HFF-Myc (cell line): ENCODE data around the gene CAST.
A peak's percentile ranks its signal among the peaks of the same experiment; 100 is the strongest.
"Not testable (repeated sequence)": the region's sequence is repeated elsewhere in the genome, so short reads cannot be mapped to it uniquely, and the experiment has no call there.

ENCODE experiments used
- DNase-seq: peaks from one replicate; pipeline ENCODE4 v3.0.0-alpha.2; 2011; ENCODE audit warnings: low read depth; ENCODE audit errors: extremely low read depth
- H3K4me3 ChIP-seq: replicated peaks from 2 replicates; pipeline ENCODE4 v1.5.1; 2011; ENCODE audit warnings: low read depth, mild to moderate bottlenecking, control low read depth, low read length
- TF ChIP-seq, protein P1 (sequence below): IDR thresholded peaks from 2 replicates; pipeline ENCODE4 v1.5.1; 2012; ENCODE audit warnings: mild to moderate bottlenecking, low read depth, low read length, control low read depth; ENCODE audit errors: missing control alignments

Gene CAST

DNA sequence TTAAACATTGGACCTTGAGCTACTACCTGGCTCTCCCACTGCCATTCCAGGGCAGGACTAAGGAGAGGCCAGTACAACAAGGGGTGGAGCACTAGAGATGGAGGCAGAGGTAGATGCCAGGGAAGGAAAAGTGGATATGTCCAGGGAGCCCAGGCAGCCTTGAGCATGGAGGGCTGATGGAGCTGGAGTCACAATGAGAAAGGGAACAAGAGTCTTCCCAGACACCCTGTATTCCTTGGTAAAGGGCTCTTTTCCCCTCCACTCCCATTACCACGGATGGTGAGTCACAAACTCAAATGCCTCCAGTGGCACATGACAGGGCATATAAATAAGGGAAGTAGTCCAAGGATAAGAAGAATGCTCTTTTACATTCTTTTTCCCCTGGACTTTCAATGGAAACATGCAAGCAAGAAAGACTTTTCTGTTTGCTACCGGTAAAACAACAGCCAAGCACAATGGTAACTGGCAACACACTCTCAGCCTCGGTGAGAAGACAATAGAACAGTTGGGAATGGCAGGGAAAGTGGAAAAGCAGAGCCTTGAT lies 128.9 kb downstream of the CAST start:
- H3K4me3 ChIP-seq = no peak overlapping the region
- TF ChIP-seq, protein P1, sequence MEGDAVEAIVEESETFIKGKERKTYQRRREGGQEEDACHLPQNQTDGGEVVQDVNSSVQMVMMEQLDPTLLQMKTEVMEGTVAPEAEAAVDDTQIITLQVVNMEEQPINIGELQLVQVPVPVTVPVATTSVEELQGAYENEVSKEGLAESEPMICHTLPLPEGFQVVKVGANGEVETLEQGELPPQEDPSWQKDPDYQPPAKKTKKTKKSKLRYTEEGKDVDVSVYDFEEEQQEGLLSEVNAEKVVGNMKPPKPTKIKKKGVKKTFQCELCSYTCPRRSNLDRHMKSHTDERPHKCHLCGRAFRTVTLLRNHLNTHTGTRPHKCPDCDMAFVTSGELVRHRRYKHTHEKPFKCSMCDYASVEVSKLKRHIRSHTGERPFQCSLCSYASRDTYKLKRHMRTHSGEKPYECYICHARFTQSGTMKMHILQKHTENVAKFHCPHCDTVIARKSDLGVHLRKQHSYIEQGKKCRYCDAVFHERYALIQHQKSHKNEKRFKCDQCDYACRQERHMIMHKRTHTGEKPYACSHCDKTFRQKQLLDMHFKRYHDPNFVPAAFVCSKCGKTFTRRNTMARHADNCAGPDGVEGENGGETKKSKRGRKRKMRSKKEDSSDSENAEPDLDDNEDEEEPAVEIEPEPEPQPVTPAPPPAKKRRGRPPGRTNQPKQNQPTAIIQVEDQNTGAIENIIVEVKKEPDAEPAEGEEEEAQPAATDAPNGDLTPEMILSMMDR = no peak
- DNase-seq = no peak

DNA sequence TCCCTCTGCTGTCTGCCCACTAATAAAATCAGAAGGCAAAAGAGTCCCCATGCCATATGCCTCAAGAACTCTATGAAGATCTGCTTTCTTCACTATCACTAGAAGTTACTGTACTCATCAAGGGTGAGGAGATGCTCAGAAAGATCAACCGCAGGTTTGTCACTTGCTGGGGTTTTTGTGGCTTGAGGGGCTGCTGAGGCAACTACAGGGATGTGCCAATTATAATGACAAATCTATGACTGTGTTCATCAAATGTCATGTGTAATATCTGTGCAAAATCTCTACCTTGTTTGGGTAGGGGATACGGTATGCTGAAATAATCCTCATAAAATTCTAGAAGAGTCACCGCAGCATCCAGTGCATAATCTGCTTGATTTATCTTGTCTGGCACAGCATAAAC lies 132.6 kb downstream of the CAST start:
- H3K4me3 ChIP-seq = no peak overlapping the region
- TF ChIP-seq, protein P1 = no peak
- no peak for DNase-seq

DNA sequence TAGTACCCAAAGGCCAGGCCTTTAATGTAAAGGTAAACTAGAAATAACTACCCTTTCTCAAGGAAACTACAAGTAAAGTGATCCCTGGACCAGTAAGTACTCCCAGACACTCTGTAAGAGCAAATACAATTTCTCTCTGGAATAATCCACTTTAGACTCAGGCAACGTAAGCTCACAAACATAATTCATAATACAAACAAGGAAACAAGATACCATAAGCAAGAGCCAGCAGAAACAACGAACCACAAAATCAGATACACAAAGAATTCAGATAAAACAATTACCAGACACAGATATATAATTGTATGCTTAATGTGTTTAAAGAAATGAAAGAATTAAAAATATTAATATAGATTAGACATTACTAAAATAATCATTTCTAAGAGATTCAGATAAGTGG lies 133.4 kb downstream of the CAST start:
- no peak for DNase-seq
- TF ChIP-seq, protein P1 = no peak

DNA sequence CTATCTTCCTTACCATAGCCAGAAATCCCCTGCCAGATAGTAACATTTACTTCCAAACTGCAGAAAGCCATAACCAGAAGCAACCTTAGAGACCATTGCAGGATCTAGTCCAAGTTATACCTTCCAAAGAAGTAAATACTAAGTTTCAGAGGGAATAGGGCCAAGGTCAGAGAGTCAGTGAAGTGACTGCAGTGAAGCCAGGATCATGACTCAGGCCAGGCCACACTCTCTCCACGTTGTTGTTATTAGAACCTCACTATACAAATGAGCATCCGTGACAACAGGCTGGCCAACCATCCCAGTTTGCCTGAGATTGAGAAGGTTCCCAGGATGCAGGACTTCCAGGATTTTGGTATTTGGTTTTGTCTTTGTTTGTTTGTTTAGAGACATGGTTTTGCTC lies 134.3 kb downstream of the CAST start:
- DNase-seq = no peak
- no peak overlapping the region for H3K4me3 ChIP-seq
- TF ChIP-seq, protein P1 = no peak

More for the DNA sequence above, 133.4 kb downstream of the CAST start:
- H3K4me3 ChIP-seq = no peak overlapping the region

DNA sequence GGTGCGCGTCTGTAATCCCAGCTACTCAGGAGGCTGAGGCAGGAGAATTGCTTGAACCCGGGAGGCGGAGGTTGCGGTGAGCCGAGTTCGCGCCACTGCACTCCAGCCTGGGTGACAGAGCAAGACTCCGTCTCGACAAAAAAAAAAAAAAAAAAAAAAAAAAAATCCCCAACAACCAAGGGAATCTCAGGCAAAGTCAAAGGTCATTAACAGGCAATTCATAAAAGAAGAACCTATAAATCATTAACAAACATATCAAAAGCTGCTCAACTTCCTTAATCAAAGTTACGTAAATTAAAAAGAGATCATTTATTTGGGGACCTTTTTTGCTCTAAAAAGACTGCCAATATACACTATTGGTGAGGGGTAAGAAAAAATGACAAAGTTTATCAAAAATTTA lies 139.5 kb downstream of the CAST start:
- not testable (repeated sequence) for DNase-seq, H3K4me3 ChIP-seq

DNA sequence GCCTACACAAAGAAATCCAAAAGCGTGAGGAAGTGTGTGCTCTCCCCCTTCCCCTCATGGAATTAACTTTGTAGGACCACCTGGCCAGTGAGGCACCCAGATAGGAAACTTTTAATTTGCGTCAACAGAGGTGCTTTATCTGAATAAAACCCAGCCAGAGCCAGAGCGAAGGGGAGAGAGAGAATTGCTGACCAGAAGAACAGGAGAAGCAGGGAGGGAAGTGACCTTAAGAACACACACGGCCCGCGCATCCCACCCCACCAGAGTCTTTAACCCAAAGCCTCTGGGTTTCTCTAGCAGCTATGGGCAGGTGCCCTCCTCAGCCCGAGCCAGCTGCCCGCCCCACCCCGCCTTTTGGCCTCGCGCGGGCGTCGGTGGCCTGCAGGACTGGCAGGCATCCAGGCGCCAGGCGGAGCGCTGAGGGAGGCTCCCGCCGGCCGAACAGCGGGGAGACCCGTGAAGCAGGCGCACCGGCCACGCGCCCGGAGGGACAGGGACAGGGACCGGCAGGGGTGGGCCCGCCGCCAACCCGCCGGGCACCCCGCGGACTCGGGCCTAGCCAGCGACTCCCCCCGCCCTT lies 145.0 kb downstream of the CAST start:
- DNase-seq = peak; percentile 14
- peak overlapping the region; percentile 67 for H3K4me3 ChIP-seq
- TF ChIP-seq, protein P1 = no peak

DNA sequence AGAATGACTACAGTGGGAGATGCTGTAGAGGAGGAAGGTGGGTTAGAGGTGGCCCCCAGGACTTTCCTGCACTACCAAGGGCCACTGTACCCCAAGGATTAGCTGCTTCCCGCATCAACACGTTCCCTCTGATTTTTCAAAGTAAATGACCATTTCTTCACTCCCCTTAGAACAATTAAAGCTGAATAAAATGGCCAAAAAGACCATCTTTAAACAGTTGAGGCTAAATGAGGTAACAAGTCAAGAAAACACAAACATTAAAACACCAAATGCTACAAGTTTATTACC lies 146.3 kb downstream of the CAST start:
- peak overlapping the region; percentile 67 for H3K4me3 ChIP-seq
- TF ChIP-seq, protein P1 = no peak
- DNase-seq = no peak
